Neural cell (in vitro differentiated cells): ENCODE data around the gene CEL.

Experiments
- EZH2 ChIP-seq: fragments of 200-600, 300-800 bp; shearing (Covaris generic), sonication (generic); IDR thresholded peaks from 2 replicates; pipeline ENCODE4 v1.6.1; 2014; ENCODE audit warnings: antibody characterized with exemption, low read length, borderline replicate concordance, mild to moderate bottlenecking; ENCODE audit not compliant: insufficient read depth, poor library complexity, severe bottlenecking
- MXI1 ChIP-seq: fragments of 450-650 bp; conservative IDR thresholded peaks from 2 replicates; pipeline ENCODE4 v1.6.1; 2014; ENCODE audit warnings: antibody characterized with exemption, mild to moderate bottlenecking; ENCODE audit not compliant: poor library complexity, severe bottlenecking
- POLR2AphosphoS5 ChIP-seq: IDR thresholded peaks from 2 replicates; pipeline ENCODE4 v1.6.1; 2012
- RAD21 ChIP-seq: fragments of 450-650 bp; conservative IDR thresholded peaks from 2 replicates; pipeline ENCODE4 v1.6.1; 2014; ENCODE audit warnings: antibody characterized with exemption, mild to moderate bottlenecking, moderate library complexity

GRCh38 chr9:133098104-133098754 is 36.4 kb downstream of the CEL start:
- no peak for TF ChIP-seq POLR2AphosphoS5
- TF ChIP-seq MXI1 = no peak
- TF ChIP-seq EZH2 = no peak
- TF ChIP-seq RAD21 = no peak
